ENCODE results near the gene ANKRD30BL. TPM values are rescaled to one million over a fixed set of nuclear protein-coding genes. Genes with fewer than 3 reads are reported as not detected.
"Not testable (repeated sequence)": the region's sequence is repeated elsewhere in the genome, so short reads cannot be mapped to it uniquely, and the experiment has no call there.

ANKRD30BL gene
- not detected in 2 replicates for total RNA-seq (2014; rRNA removed; shearing (Covaris generic))

- DNase-seq (ENCODE audit: low spot score): not testable (repeated sequence)
Observed at GRCh38 chr2:132161161-132162124, at the start of gene ANKRD30BL. Gene ANKRD30BL, minus strand, starts transcription at chr2:132161952. Its CDS starts 247 bp downstream, at chr2:132161705.

GRCh38 chr2:132202866-132203265 is 41.1 kb upstream of the ANKRD30BL start:
- DNase-seq (ENCODE audit: low spot score): not testable (repeated sequence)

GRCh38 chr2:132192854-132193253 is 31.1 kb upstream of the ANKRD30BL start:
- not testable (repeated sequence) for DNase-seq (ENCODE audit: low spot score)

- not testable (repeated sequence) for DNase-seq (ENCODE audit: low spot score)
Observed at GRCh38 chr2:132167100-132167499, 5.3 kb upstream of the ANKRD30BL start.

- DNase-seq (ENCODE audit: low spot score): not testable (repeated sequence)
Observed at GRCh38 chr2:132162125-132162660, 441 bp upstream of the ANKRD30BL start.

- peak; percentile 51 for DNase-seq (ENCODE audit: low spot score)
Observed at GRCh38 chr2:132146774-132147173, 15.0 kb downstream of the ANKRD30BL start.

Measured in A172 (cell line).